Neural cell (in vitro differentiated cells): ENCODE measurements around the gene CES1.

Source experiments
- CTCF ChIP-seq: fragments of 450-650 bp; IDR thresholded peaks from 2 replicates; pipeline ENCODE4 v1.5.1; 2014; ENCODE audit warnings: antibody characterized with exemption, mild to moderate bottlenecking, moderate library complexity; ENCODE audit not compliant: poor library complexity, severe bottlenecking
- EP300 ChIP-seq: fragments of 450-650 bp; conservative IDR thresholded peaks from 2 replicates; pipeline ENCODE4 v1.6.1; 2014; ENCODE audit warnings: antibody characterized with exemption, mild to moderate bottlenecking, moderate library complexity; ENCODE audit not compliant: poor library complexity, severe bottlenecking

GRCh38 chr16:55825115-55825728, 7.7 kb downstream of the CES1 start:
- TF ChIP-seq EP300, result no peak
- no peak for TF ChIP-seq CTCF
